ENCODE measurements around the gene SANBR.

The SANBR gene

GRCh38 chr2:61096438-61096837 lies 30.8 kb downstream of the SANBR start:
- H3K4me1 ChIP-seq (ENCODE audit: control insufficient read depth, insufficient read depth, low read length) = no peaks in the 10 kb centered on the region
- no peaks in the 10 kb centered on the region for H3K36me3 ChIP-seq (ENCODE audit: control insufficient read depth, insufficient read depth, low read length)
- H3K4me3 ChIP-seq (ENCODE audit: low read length) = no peak overlapping the region

GRCh38 chr2:61100801-61101200 lies 35.1 kb downstream of the SANBR start:
- Histone ChIP-seq H3K9ac (ENCODE audit: low read length) (no peak overlapping the region), H3K4me1 (ENCODE audit: control insufficient read depth, insufficient read depth, low read length) (no peaks in the 10 kb centered on the region), H3K4me3 (ENCODE audit: low read length) (no peak overlapping the region), H3K27me3 (ENCODE audit: control insufficient read depth, insufficient read depth, low read length) (no peaks in the 10 kb centered on the region), H3K9me3 (ENCODE audit: control insufficient read depth, low read length) (no peaks in the 10 kb centered on the region), H3K36me3 (ENCODE audit: control insufficient read depth, insufficient read depth, low read length) (no peaks in the 10 kb centered on the region)

More at GRCh38 chr2:61096438-61096837, 30.8 kb downstream of the SANBR start:
- Histone ChIP-seq H3K9ac (ENCODE audit: low read length) (no peak overlapping the region), H3K27me3 (ENCODE audit: control insufficient read depth, insufficient read depth, low read length) (no peaks in the 10 kb centered on the region), H3K9me3 (ENCODE audit: control insufficient read depth, low read length) (no peaks in the 10 kb centered on the region)

DNA sequence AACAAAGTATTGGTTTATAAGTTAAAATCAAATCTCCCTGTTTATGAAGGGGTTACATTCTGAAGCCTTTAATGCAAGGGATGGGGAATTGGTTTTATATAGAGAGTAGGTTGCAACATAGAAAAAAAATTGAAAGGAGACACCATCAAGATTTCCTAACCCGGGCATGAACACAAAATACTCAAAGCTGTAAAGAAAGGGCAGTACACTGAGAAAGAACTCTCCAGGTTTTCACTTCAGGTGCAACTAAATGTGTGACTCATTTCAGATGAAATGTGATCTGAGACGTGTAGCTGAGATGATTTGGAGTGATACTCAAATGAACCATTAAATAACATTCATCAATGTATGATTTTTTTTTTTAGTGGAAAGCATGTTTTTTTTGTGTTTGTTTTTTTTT lies 43.6 kb downstream of the SANBR start:
- H3K4me1 ChIP-seq (ENCODE audit: control insufficient read depth, insufficient read depth, low read length) = no peaks in the 10 kb centered on the region
- H3K27me3 ChIP-seq (ENCODE audit: control insufficient read depth, insufficient read depth, low read length) = no peaks in the 10 kb centered on the region
- H3K36me3 ChIP-seq (ENCODE audit: control insufficient read depth, insufficient read depth, low read length) = no peaks in the 10 kb centered on the region
- H3K4me3 ChIP-seq (ENCODE audit: low read length) = no peak overlapping the region
- H3K9me3 ChIP-seq (ENCODE audit: control insufficient read depth, low read length) = no peaks in the 10 kb centered on the region
- no peak overlapping the region for H3K9ac ChIP-seq (ENCODE audit: low read length)

DNA sequence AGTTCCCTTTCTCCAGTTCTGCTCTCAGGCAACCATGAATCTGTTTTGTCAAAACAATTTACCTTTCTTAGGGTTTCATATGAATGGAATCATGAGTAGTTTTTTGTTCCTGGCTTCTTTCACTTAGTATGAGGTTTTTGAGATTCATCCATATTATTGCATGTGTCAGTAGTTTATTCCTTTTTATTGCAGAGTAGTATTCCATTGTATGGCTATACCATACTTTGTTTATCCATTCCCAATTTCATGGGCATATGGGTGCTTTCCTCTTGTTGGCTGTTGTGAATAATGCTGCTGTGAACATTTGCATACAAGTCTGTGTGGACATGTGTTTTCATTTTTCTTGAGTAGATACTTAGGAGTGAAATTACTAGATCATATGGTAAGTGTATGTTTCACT lies 46.0 kb downstream of the SANBR start:
- Histone ChIP-seq H3K4me1 (ENCODE audit: control insufficient read depth, insufficient read depth, low read length) (no peaks in the 10 kb centered on the region), H3K9ac (ENCODE audit: low read length) (no peak overlapping the region), H3K36me3 (ENCODE audit: control insufficient read depth, insufficient read depth, low read length) (no peaks in the 10 kb centered on the region), H3K9me3 (ENCODE audit: control insufficient read depth, low read length) (no peaks in the 10 kb centered on the region), H3K27me3 (ENCODE audit: control insufficient read depth, insufficient read depth, low read length) (no peaks in the 10 kb centered on the region), H3K4me3 (ENCODE audit: low read length) (no peak overlapping the region)

GRCh38 chr2:61114147-61114546 lies 48.5 kb downstream of the SANBR start:
- H3K36me3 ChIP-seq (ENCODE audit: control insufficient read depth, insufficient read depth, low read length) = peaks cover 5% of the 10 kb centered on the region
- H3K27me3 ChIP-seq (ENCODE audit: control insufficient read depth, insufficient read depth, low read length) = no peaks in the 10 kb centered on the region
- H3K4me3 ChIP-seq (ENCODE audit: low read length) = no peak overlapping the region
- H3K9ac ChIP-seq (ENCODE audit: low read length) = no peak overlapping the region
- no peaks in the 10 kb centered on the region for H3K4me1 ChIP-seq (ENCODE audit: control insufficient read depth, insufficient read depth, low read length)
- H3K9me3 ChIP-seq (ENCODE audit: control insufficient read depth, low read length) = no peaks in the 10 kb centered on the region
